IMR-90 (cell line): ENCODE measurements around the gene ILF3. TPM values are rescaled to one million over a fixed set of nuclear protein-coding genes. Genes with fewer than 3 reads are reported as not detected.

Source experiments
- ATAC-seq: fragments of 200-7000 bp; cut with Tn5 transposase; 2 replicates; pipeline ENCODE4 v1.9.1; 2020; ENCODE audit warnings: low read depth, mild to moderate bottlenecking, moderate library complexity
- BruUV-seq: library from RNA; stranded (reverse); fragments of 400-500 nt; replicated peaks from 2 replicates; lab custom pipeline; 2021; lab: Mats Ljungman, UMichigan
- CTCF ChIA-PET: fragments of 300-600 bp; formaldehyde crosslinking; extraction: SDS; loops from one replicate; lab custom pipeline; 2021; ENCODE audit warnings: antibody characterized with exemption; lab: Yijun Ruan, JAX
- POLR2A ChIA-PET: fragments of 300-600 bp; sonication (Branson Sonifier 250); formaldehyde crosslinking; loops from one replicate; lab custom pipeline; 2022; ENCODE audit warnings: antibody characterized with exemption; ENCODE audit not compliant: unreplicated experiment; lab: Charles Lee
- DNase-seq: peaks from one replicate; pipeline ENCODE4 v3.0.0; 2013
- H2AFZ ChIP-seq: replicated peaks from 2 replicates; pipeline ENCODE3; 2013; ENCODE audit warnings: low read length, mild to moderate bottlenecking; ENCODE audit not compliant: poor library complexity
- H2AK5ac ChIP-seq: 2 replicates; pipeline ENCODE4 v1.6.1; 2013; ENCODE audit warnings: low read depth, low read length, inconsistent platforms
- H2AK9ac ChIP-seq: replicated peaks from 2 replicates; pipeline ENCODE3; 2013; ENCODE audit warnings: mild to moderate bottlenecking, low read depth, low read length, moderate library complexity; ENCODE audit not compliant: poor library complexity
- H2BK120ac ChIP-seq: 2 replicates; pipeline ENCODE4 v1.6.1; 2013; ENCODE audit warnings: low read depth, low read length, inconsistent platforms
- H2BK15ac ChIP-seq: 3 replicates; pipeline ENCODE4 v1.6.1; 2013; ENCODE audit warnings: low read depth, low read length, inconsistent platforms
- H2BK20ac ChIP-seq: 2 replicates; pipeline ENCODE4 v1.6.1; 2013; ENCODE audit warnings: low read depth, mild to moderate bottlenecking, inconsistent platforms, low read length, moderate library complexity
- H2BK5ac ChIP-seq: 2 replicates; pipeline ENCODE4 v1.6.1; 2013; ENCODE audit warnings: mild to moderate bottlenecking, low read depth, low read length, inconsistent platforms; ENCODE audit not compliant: poor library complexity, severe bottlenecking
- H3K14ac ChIP-seq: replicated peaks from 2 replicates; pipeline ENCODE4 v1.6.1; 2013; ENCODE audit warnings: low read depth, low read length, inconsistent platforms
- H3K18ac ChIP-seq: 2 replicates; pipeline ENCODE4 v1.6.1; 2013; ENCODE audit warnings: low read depth, low read length, control low read depth
- H3K23ac ChIP-seq: 2 replicates; pipeline ENCODE4 v1.6.1; 2013; ENCODE audit warnings: low read depth, low read length, inconsistent platforms
- H3K27ac ChIP-seq: 2 replicates; pipeline ENCODE4 v1.5.1; 2013; ENCODE audit warnings: mild to moderate bottlenecking, control low read depth, low read length; ENCODE audit not compliant: insufficient read depth
- H3K27me3 ChIP-seq: 2 replicates; pipeline ENCODE4 v1.6.1; 2013; ENCODE audit warnings: low read length; ENCODE audit not compliant: control insufficient read depth, insufficient read depth
- H3K36me3 ChIP-seq: 2 replicates; pipeline ENCODE4 v1.6.1; 2013; ENCODE audit warnings: low read length, mixed read lengths; ENCODE audit not compliant: control insufficient read depth, insufficient read depth
- H3K4ac ChIP-seq: 2 replicates; pipeline ENCODE4 v1.6.1; 2013; ENCODE audit warnings: low read depth, low read length, inconsistent platforms
- H3K4me1 ChIP-seq: 2 replicates; pipeline ENCODE4 v1.6.1; 2013; ENCODE audit warnings: low read length, mixed read lengths; ENCODE audit not compliant: control insufficient read depth, insufficient read depth
- H3K4me2 ChIP-seq: 2 replicates; pipeline ENCODE4 v1.6.1; 2013; ENCODE audit warnings: low read depth, mild to moderate bottlenecking, control low read depth, low read length, moderate library complexity
- H3K4me3 ChIP-seq: 2 replicates; pipeline ENCODE4 v1.5.1; 2013; ENCODE audit warnings: low read depth, mild to moderate bottlenecking, control low read depth, low read length, moderate library complexity; ENCODE audit not compliant: insufficient read depth
- H3K56ac ChIP-seq: 2 replicates; pipeline ENCODE4 v1.6.1; 2013; ENCODE audit warnings: low read length, inconsistent platforms; ENCODE audit not compliant: insufficient read depth; ENCODE audit errors: extremely low read depth
- H3K79me1 ChIP-seq, 2 experiments: 2 replicates each; pipeline ENCODE4 v1.6.1; 2013; ENCODE audit warnings: low read length in 2 of 2, inconsistent platforms in 1 of 2, low read depth in 1 of 2
- H3K9ac ChIP-seq: 2 replicates; pipeline ENCODE4 v1.6.1; 2013; ENCODE audit warnings: low read depth, low read length, control low read depth
- H3K9me1 ChIP-seq: 2 replicates; pipeline ENCODE4 v1.6.1; 2013; ENCODE audit warnings: low read length, inconsistent platforms; ENCODE audit not compliant: insufficient read depth
- H3K9me3 ChIP-seq: 2 replicates; pipeline ENCODE4 v1.6.1; 2013; ENCODE audit warnings: low read length; ENCODE audit not compliant: control insufficient read depth, insufficient read depth
- H4K20me1 ChIP-seq: 2 replicates; pipeline ENCODE4 v1.6.1; 2013; ENCODE audit warnings: low read length, inconsistent platforms; ENCODE audit not compliant: insufficient read depth
- H4K5ac ChIP-seq: 2 replicates; pipeline ENCODE4 v1.6.1; 2013; ENCODE audit warnings: mild to moderate bottlenecking, low read depth, low read length, control low read depth
- H4K8ac ChIP-seq, 2 experiments: 2 replicates each; pipeline ENCODE4 v1.6.1; 2013; ENCODE audit warnings: low read depth in 2 of 2, low read length in 2 of 2, control low read depth in 1 of 2, inconsistent platforms in 1 of 2
- H4K91ac ChIP-seq: 2 replicates; pipeline ENCODE4 v1.6.1; 2013; ENCODE audit warnings: low read depth, low read length, inconsistent platforms; ENCODE audit not compliant: insufficient read depth
- BHLHE40 ChIP-seq: fragments of 150-350 bp; IDR thresholded peaks from 2 replicates; pipeline ENCODE4 v1.6.1; 2016; ENCODE audit warnings: mild to moderate bottlenecking, low read depth, low read length
- MAFK ChIP-seq: IDR thresholded peaks from 2 replicates; pipeline ENCODE4 v1.6.1; 2012; ENCODE audit warnings: low read depth, low read length, improper control_type of control experiment
- RFX5 ChIP-seq: IDR thresholded peaks from 2 replicates; pipeline ENCODE4 v1.8.0; 2012; ENCODE audit warnings: low read depth, mild to moderate bottlenecking, low read length, moderate library complexity
- WGBS, 2 experiments: methylation state at CpG; one replicate each; pipeline versions ENCODE4 v1.1.5 to v1.1.7; 2013; ENCODE audit warnings: missing lambda C conversion rate in 2 of 2; ENCODE audit not compliant: insufficient read length in 1 of 2; ENCODE audit errors: extremely low coverage in 2 of 2; 5-methylcytosine and 5-hydroxymethylcytosine counted together
- dilution Hi-C: fragments of 300-500 bp; cut with HindIII; formaldehyde crosslinking; loops from one replicate; pipeline ENCODE4 v1.14.3; 2018; ENCODE audit warnings: low sequenced_read_pairs; ENCODE audit not compliant: unreplicated experiment
- in situ Hi-C: fragments of 300-500 bp; cut with MboI; formaldehyde crosslinking; loops from 3 replicates; pipeline ENCODE4 v1.14.3; 2019; ENCODE audit warnings: low sequenced_read_pairs, inconsistent platforms, mixed read lengths
- intact Hi-C: fragments of 100-400 bp; cut with micrococcal nuclease; formaldehyde crosslinking; loops from 2 replicates; pipeline ENCODE4 v1.10.0; 2022
- polyA plus RNA-seq, 3 experiments: library from polyadenylated mRNA; depleted of rRNA; stranded (reverse); fragments of >200 nt; gene quantifications; 2 replicates each; pipeline ENCODE4 v1.2.3, GENCODE V29; 2012; ENCODE audit warnings: low replicate concordance in 1 of 3
- total RNA-seq: library from RNA; depleted of rRNA; stranded (reverse); fragments of >200 nt; gene quantifications from 2 replicates; pipeline ENCODE4 v1.2.3, GENCODE V29; 2012
- TF ChIP-seq, protein P1 (sequence below): fragments of 150-350 bp; IDR thresholded peaks from 2 replicates; pipeline ENCODE4 v1.6.1; 2016; ENCODE audit warnings: low read depth, mild to moderate bottlenecking, low read length, moderate library complexity, borderline replicate concordance

The ILF3 gene
- total and polyA plus RNA-seq, 2 of the 4 experiments (the other 2 are of a cell fraction): 120 to 166 TPM

DNA sequence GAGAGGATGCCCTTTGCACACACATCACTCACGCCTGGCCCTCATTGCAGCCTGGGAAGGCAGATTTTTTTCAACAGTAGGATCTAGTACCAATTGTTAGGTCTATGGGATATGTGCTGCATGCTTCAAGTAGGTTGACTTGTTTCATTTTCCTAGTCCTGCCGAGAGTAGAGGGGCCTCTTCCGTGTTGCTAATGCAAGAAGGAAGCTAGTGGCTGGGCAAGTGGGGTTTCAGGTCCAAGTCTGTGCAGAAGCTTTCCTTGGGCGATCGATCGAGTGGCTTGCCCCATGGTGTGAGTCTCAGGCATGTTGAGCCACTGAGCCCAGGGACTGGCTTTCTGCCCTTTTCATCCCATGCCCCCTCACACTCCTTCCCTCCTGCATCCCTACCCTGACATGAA, 13.7 kb downstream of the ILF3 start:
- Histone ChIP-seq H3K23ac (0 out of 2 replicates have a peak overlapping the region, but pooled peaks have one; percentile 12), H3K4ac (no peak overlapping the region), H2AK5ac (no peak overlapping the region), H2AK9ac (no peak overlapping the region), H3K36me3 (peaks cover 22% of the 10 kb centered on the region), H4K8ac (no peak overlapping the region), H2BK5ac (no peak overlapping the region), H3K56ac (no peak overlapping the region), H2BK20ac (no peak overlapping the region), H3K18ac (no peak overlapping the region), H3K4me3 (no peak overlapping the region), H4K91ac (no peak overlapping the region), H3K27ac (no peak overlapping the region), H2BK120ac (no peak overlapping the region), H3K14ac (no peak overlapping the region), H3K9ac (no peak overlapping the region), H4K5ac (no peak overlapping the region), H3K79me1 (peaks cover 9 to 55% of the 10 kb centered on the region in 2 experiments), H3K9me3 (no peaks in the 10 kb centered on the region), H3K9me1 (peaks cover 19% of the 10 kb centered on the region), H3K27me3 (no peaks in the 10 kb centered on the region), H2AFZ (no peak overlapping the region), H3K4me1 (peaks cover 10% of the 10 kb centered on the region), H4K20me1 (peaks cover 99% of the 10 kb centered on the region), H3K4me2 (no peak overlapping the region), H2BK15ac (no peak overlapping the region)
- TF ChIP-seq MAFK (no peak), RFX5 (no peak), BHLHE40 (no peak)
- TF ChIP-seq, protein P1, sequence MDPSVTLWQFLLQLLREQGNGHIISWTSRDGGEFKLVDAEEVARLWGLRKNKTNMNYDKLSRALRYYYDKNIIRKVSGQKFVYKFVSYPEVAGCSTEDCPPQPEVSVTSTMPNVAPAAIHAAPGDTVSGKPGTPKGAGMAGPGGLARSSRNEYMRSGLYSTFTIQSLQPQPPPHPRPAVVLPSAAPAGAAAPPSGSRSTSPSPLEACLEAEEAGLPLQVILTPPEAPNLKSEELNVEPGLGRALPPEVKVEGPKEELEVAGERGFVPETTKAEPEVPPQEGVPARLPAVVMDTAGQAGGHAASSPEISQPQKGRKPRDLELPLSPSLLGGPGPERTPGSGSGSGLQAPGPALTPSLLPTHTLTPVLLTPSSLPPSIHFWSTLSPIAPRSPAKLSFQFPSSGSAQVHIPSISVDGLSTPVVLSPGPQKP: no peak
- dilution Hi-C loops (no loop called here), in situ Hi-C loops (no loop called here), intact Hi-C loops (no loop called here)
- no TSS peak for BruUV-seq
- CTCF ChIA-PET: interaction anchor here (0.9 kb wide), 1 partner anchor 28 kb away, joined by 3 read pairs; no protein-coding TSS in a partner anchor
- DNase-seq: no peak
- POLR2A ChIA-PET: no interaction called here
- no peak for ATAC-seq
- WGBS, 2 experiments: no CpG with 5 or more reads among the region's 6 CpGs
